NCI-H510A treated with DMSO at 0.1 percent for 48 hours (cell line): ENCODE results near the gene USP24.

Source experiments
- DNase-seq: peaks from one replicate; lab custom pipeline; 2025; lab: John Stamatoyannopoulos, UW

Gene USP24, protein sequence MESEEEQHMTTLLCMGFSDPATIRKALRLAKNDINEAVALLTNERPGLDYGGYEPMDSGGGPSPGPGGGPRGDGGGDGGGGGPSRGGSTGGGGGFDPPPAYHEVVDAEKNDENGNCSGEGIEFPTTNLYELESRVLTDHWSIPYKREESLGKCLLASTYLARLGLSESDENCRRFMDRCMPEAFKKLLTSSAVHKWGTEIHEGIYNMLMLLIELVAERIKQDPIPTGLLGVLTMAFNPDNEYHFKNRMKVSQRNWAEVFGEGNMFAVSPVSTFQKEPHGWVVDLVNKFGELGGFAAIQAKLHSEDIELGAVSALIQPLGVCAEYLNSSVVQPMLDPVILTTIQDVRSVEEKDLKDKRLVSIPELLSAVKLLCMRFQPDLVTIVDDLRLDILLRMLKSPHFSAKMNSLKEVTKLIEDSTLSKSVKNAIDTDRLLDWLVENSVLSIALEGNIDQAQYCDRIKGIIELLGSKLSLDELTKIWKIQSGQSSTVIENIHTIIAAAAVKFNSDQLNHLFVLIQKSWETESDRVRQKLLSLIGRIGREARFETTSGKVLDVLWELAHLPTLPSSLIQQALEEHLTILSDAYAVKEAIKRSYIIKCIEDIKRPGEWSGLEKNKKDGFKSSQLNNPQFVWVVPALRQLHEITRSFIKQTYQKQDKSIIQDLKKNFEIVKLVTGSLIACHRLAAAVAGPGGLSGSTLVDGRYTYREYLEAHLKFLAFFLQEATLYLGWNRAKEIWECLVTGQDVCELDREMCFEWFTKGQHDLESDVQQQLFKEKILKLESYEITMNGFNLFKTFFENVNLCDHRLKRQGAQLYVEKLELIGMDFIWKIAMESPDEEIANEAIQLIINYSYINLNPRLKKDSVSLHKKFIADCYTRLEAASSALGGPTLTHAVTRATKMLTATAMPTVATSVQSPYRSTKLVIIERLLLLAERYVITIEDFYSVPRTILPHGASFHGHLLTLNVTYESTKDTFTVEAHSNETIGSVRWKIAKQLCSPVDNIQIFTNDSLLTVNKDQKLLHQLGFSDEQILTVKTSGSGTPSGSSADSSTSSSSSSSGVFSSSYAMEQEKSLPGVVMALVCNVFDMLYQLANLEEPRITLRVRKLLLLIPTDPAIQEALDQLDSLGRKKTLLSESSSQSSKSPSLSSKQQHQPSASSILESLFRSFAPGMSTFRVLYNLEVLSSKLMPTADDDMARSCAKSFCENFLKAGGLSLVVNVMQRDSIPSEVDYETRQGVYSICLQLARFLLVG (N-terminal part only)

DNA sequence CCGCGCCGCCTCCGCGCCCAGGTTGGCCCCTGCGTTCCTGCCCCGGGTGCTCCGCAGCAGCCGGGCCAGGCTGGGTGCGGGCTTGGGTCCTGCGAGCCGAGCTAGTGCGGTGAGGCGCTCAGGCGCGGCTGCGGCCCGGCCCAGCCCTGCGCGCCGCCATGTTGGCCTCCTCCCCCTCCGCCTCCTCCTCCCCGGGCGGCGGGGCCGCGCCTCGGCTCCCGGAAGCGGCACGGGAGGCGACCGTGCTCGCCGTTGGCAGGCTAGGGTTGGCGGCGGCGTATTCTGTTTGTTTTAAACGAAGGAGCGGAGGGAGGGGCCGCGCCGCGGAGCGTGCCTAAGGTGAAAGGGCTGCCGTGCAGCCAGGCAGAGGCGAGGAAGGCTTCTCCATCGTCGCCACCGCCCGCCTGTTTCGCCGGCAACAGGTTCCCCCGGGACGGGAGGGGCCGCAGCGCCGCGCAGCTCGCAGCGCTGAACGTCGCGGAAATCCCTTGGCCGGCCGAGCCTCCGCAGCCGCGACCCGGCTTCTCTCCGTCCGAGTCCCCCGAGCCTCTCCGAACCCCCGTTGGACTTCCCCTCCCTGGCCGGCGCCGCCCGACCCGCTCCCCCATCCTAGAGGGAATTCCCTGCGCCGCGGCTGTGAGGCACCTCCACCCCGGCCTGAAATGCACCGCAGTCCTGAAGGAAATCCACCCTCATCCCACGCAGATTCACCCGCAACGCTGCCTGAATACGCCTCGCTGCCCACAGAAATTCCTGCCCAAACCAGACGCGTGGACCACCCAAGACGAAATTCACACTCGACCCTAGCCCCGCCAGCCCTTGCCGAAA lies at the start of gene USP24:
Gene USP24 (minus strand): TSS at position 171 of the 828 bp plus-strand sequence. CDS start 251 bp downstream, outside the sequence.
- DNase-seq = peak; percentile 60

DNA sequence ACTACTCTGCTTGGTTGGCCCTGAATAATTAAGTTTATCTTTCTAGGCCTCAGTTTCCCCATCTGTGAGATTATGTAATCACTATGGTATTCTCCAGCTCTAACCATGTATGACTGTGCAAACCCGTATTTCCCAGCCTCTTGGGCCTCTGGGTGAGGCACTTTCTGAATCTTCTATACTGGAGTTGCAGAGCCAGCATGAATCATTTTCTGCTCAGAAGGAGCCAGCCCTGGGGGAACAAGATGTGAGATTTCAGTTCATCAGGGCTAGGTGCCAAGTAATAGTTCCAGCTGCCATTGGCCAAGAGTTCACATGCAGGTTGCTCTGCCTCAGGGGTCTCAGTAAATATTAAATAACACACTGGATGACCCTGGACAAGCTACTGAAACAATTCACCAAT lies 47.7 kb upstream of the USP24 start:
- no peak for DNase-seq

DNA sequence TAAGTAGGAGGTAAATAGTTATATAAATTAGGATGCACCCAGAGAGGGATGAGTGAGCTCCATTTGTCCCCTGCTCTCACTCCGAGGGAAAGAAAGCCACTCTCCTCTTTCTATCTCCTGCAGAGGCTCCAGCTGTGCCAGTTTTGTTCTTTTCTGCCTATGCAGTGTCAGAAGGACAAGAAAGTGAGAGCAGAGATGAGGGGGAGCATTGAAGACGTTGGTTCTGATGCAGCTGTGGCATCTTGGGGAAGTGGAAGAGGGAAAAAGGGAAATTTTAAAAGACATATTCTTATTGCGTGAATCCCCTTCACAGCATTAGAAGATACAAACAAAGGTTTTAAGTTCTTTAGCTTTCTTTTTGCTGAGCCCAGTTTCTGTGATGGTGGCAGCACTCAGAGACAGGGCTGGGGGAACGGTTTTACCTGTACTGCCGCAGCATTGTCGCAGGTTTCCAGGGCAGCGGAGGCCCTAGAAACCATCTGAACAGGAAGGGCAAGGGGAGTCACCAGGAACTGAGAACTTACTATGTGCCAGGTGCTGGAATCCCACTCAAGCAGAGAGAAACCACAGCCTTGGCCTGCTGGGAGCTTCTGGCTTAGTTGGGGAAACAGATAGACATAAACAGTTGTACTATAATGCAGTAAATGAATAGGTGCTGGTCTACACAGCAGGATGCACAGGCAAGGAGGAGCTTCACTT lies 44.9 kb upstream of the USP24 start:
- no peak for DNase-seq

DNA sequence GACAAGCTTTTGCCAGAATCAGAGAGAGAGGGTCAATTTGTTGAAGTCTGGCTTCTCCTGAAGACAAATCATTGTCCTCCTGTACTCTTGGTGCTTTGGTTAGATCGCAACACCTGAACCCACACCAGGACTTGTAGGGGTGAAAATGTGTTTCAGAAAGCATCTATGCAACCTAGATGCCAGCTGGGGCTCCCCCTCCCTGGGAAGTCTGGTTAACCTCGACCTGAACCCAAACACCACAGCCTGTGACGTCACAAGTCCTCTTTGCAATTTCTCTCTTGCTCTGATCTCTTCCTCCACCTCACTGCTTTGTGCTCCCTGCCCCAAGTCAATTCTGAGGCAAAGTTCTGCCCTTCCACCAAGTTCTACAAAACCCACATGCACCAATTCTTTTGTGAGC lies 42.8 kb upstream of the USP24 start:
- DNase-seq = no peak

DNA sequence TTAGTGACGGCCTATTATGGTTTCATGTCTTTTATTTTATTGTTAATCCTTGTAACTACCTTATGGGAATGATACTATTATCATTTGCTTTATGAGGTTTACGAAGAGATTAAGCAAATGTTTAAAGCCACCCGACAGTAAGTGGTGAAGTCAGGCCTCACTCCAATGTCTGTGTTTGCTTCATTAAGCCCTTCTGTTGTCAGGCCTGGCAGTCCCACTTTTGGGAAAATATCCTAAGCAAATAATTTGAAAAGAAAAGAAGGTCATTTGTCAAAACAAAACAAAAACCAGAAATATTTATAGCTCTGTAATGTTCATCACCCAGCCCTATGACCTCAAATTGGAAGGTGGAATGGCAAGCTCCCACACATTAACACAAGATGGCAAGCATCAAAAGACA lies 40.7 kb upstream of the USP24 start:
- DNase-seq = no peak

DNA sequence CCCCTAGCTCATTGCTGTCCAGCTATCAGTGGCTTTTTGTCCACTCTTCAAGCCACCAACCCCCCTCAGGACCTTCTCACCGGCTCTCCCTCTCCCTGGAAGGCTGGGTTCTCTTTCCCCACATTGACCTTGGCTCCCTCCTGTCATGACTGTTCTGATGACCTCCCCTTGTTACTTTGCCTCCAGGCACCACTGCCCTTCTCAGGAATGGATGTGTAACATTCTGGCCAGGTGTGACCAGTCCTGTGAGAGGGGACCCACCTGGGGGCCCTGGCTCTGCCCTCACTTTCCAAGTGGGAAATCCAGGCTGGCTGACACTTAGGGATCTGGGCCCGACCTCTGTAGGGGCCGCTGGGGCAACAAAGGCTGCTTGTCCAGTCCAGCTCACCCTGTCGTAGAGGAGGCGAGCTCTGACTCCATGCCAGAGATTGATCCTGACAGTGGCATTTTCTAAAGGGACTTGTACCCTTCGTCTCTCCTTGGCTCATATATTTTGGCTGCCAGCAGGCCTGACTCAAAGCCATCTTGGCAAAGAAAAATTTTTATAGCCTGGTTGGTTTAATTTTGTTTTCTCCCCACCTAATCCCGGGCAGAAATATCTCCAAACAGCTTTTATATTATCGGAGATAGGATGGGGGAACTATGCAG lies 37.9 kb upstream of the USP24 start:
- DNase-seq = no peak

DNA sequence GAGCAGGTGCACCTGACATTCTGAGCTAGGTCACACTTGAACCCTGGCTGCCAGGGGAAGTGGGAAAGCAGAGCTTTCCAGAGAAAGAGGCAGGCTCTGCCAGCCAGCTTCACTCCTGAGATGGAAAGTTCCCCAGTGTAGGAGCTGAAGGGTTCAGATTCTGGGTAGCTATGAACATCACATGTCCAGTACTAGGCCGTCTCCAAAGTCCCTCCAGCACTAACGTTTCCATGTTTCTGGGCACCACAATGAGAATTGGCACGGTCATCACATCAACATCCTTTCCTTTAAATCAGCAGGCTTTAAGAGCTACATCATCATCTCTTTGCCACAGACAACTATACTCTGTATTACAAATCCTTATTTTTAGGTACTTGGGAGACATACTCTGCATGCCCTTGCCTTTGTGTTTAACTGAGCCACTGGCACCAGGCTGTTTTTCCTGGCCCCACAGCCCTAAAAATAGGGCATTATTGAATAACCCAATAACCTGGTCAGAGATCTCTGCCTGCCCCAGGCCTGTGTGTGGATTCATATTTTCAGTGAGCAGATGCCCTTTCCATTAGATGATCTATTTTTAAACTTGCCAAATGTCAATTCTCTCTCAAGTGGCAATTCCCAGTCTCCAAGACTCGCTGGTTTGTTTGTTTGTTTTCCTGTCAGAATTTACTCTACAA lies 35.4 kb upstream of the USP24 start:
- no peak for DNase-seq

DNA sequence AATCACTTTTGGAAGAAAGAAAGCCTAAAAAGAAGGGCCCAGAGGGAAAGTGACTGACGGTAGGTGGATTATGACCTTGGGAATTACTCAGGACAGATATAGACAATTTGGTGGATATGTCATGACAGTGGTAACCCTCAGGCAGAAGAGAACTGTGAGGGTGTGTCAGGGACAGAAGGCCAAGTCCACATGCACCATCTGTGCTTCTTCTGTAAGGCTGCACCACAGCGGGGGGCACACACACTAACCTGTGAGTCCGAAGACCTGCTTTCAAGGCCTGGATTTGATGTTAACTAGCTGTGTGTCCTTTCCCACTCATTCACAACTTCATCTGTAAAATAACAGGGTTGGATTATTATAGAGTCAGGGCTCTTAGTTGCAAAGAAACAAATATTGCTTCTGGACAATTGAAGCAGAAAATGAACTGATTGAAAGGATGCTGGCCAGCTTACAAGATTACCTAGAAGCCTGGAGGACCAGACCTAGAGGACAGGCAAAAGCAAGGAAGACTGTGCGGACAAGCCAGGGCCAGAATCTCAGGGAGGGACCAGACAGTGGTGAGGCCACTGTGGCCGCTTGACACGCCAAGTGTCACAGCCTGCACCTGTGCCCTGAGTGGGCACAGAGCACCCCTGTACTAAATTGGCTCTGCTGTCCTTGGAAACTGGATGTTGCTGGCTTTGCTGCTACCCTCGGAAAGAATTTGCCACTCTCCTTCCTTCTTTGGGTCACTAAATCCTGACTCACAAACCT lies 34.7 kb upstream of the USP24 start:
- no peak for DNase-seq

DNA sequence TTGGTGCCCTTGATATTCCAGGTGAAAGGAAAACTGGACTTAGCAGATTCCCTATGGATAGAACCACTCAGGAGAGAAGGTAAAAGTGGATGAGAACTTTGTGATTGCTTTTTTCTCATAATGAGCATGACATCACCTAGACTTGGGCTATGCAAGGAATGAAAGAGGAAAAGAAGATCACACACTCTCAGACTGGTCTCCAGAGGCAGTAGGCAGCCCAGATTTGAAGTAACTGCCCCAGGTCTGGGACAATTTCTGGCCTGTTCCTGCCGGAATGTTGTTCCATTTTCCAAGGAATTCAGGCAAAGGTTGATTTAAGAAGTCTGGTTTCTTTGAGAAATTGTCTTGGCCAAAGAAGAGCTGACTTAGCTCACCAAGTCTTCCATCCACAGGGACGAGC lies 31.7 kb upstream of the USP24 start:
- no peak for DNase-seq

DNA sequence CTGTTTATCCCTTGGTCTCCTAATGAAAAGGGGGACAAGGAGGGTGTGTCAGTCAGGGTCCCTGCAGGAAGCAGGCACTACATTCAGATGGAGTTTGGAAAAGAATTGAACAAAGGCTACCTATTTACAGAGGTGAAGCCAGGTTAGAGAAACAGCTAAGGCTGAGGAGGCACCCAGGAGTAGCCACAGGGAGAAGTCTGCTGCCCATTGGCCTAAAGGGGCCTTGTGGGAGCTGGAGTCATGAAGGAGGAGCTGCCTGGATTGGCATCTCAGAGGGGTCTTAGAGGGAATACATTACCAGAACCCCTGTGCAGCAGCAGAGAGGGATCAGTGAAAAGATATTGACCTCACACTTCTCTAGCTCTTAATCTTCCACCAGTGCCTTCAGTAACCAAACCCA lies 31.2 kb upstream of the USP24 start:
- DNase-seq = no peak

DNA sequence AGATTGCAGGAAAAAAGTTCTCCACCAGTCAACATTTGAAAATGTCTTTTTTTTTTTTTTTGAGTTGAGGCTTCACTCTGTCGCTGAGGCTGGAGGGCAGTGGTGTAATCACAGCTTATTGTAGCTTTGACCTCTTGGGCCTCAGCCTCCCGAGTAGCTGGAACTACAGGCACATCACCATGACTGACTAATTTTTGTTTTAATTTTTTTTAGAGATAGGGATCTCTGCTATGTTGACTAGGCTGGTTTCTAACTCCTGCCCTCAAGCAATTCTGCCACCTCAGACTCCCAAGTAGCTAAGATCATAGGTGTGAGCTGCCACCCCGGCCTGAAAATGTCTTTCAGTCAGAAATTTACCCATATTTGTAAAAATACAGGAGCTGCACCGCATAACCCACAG lies 30.6 kb upstream of the USP24 start:
- DNase-seq = no peak

DNA sequence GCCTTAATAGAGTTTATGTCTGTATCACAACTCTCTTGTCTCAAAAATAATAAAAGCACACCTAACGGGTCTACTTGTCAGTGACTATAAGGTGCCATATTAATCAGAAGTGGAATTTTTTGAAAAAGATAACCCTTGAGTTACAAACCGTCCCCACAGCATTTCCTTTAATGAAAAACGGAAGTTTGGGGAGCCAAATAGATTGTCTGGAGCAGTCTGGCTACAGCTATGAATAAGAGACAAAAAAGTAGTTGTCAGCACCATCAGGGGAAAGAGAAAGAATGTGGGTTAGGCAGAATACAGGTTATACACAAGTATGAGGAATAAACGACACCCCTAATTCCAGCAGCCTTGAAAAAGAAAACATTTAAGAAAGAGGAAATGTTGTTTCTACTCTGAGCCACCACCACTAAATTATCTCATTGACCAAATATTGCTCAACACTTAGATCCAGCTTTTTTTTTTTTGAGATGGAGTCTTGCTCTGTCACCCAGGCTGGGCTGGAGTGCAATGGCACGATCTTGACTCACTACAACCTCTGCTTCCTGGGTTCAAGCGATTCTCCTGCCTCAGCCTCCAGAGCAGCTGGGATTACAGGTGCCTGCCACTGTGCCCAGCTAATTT lies 29.4 kb upstream of the USP24 start:
- DNase-seq = no peak

DNA sequence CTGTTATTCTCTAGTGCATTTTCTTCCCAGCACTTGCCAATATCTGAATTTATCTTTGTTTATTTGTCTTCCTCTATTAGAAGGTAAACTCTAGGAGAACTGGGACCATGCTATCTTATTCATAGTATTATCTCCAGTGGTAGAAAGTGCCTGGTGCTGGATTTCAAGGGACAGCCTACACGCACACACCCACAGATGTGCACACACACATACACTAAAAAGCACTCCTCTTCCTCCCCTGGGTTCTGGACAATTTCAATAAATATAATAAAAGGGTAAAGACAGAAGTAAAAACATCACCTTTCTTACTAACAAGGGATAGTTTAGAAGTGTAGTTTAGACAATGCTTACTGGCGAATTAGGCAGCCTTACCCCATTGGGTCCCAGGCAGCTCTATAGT lies 28.5 kb upstream of the USP24 start:
- no peak for DNase-seq

DNA sequence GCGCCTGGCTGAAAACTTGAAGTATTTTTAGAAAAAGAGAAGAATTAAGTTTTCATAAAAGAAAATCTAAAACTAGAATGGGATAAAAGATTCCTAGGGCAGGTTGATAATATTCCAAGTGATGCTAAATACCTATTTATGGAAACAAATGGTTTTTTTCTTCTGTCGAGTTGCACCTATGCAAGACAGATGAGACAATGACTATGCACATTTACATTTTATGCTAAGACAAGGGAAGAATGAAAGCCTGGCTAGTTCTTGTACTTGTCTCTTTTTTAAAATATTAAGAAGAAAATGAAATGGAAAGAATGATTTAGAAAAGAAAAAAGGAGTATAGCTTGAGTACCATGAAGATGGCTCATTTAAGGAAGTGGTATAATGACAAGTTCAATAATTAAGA lies 24.4 kb upstream of the USP24 start:
- DNase-seq = no peak

DNA sequence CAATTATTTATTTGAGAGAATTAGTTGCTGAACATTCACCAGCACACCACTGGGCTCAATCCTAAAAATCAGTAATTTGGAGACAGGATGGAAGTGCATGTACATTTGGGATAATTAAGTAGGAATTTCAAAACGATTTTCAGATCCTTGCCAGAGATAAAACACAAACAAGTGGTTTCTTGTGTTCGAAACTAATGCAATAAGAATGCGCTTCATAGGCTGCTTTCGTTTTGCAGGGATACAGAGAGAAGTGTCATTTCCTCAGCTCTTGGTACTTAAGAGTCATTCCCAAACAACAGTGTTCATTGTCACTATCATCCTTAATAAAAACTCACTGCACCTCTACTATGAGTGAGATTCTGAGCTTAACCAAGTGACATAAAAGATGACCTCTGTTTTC lies 20.6 kb upstream of the USP24 start:
- no peak for DNase-seq

DNA sequence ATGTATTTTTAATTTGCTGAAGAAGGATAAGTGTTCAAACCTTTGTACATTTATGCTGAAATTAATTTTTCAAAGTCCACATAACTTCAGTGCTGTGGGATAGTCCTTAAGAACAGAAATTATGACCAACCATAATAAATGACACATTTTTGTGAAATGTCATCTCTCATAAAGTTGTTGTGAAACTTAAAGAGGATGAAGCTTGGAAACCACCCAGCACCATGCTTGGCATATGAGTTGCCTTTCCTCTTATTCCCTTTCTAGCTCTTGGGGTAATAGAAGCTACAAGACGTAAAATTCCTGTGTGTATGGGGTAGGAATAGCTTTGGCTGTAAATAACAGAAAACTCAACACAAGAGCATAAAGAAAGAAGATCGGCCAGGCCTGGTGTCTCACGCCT lies 18.9 kb upstream of the USP24 start:
- no peak for DNase-seq

DNA sequence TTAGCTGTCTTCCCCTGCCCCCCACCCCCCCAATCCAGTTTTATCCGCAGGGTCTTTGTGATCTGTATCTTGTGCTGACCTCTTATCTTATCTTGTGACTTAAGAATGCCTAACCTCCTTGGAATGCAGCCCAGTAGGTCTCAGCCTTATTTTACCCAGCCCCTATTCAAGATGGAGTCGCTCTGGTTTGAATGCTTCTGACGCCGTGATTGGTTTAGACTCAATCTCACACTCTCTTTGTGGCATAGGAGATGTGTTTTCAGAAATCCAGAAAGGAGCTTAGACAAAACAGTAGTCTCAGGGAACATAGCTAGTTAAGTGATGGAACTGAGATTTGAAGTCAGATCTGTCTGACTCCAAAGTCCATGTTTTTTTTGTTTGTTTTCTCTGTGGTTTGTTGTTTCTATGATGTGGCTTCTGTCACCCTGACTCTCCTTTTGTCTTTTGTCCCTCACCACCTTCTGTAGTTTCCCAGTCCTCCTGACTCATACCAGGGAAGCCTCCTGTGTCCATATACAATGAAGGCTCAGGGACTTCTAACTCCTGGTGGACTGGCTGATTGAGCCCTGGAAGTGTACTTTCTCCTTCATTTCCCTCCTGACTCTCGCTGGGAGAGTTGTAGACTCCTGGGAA lies 18.1 kb upstream of the USP24 start:
- DNase-seq = no peak
